Stimulated activated CD8-positive, alpha-beta memory T cell treated with anti-CD3 and anti-CD28 coated beads, Interleukin-7, amount 100 ng/mL, for 1 hour (primary cell): ENCODE data around the gene APLF.
A peak's percentile ranks its signal among the peaks of the same experiment; 100 is the strongest.
"Not testable (repeated sequence)": the region's sequence is repeated elsewhere in the genome, so short reads cannot be mapped to it uniquely, and the experiment has no call there.

Experiments used
- DNase-seq, 2 donors: peaks; one replicate each; pipeline ENCODE4 v3.0.0-alpha.2; 2020; ENCODE audit warnings: low read depth in 2 of 2

The APLF gene

DNA sequence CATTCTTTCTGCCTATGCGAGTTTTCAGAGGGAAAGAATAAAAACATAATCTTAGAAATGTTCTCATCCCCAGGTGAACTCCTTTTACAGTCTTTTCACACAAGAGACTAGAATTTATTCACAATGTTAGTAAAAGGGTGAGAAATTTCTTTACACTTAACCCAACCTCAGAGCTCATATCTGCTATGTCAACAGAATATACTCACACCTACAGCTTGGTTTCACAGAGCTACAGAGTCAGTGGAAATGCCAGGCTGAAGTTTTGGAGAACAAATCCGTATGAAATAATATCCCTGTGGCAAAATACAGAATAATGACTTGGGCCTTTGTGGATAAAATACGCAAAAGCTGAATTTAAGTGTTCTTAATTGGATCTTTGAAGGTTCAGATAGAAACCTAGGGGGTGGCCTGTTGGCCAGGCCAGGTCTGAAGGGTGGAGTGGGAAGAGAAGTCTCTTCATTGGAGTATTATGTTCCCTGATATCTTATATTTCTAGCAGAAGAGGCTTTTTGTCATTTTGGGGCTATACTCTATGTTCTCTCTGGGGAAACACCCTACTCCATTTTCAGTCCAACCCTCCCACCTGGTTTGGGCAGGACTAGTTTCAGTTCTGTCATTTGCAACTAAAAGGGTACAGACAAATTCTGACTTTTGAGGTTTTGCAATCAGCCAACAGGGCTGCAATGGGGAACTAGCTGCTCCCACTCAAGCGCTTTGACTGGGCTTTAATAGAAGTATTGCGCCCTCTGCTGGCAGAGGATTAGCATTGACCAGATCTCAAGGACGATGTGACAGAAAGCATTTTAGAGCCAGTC lies 26.0 kb upstream of the APLF start:
- peak; percentile 69 to 70 for DNase-seq

DNA sequence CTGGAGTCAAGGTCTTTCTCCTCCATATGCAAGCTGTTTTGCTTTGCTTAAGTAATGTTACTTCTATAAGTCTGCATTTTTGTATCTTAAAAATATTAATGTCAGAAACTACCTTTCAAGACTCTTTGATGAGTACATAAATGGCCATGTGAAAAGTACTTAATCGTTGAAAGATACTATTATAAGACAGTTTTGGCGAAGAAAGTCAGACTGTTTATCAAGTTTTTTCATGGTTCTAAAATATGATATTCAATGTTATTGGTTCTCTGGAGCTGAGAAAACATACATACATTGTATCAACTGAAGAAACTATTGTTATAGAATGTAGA lies 25.4 kb upstream of the APLF start:
- DNase-seq, result no peak

DNA sequence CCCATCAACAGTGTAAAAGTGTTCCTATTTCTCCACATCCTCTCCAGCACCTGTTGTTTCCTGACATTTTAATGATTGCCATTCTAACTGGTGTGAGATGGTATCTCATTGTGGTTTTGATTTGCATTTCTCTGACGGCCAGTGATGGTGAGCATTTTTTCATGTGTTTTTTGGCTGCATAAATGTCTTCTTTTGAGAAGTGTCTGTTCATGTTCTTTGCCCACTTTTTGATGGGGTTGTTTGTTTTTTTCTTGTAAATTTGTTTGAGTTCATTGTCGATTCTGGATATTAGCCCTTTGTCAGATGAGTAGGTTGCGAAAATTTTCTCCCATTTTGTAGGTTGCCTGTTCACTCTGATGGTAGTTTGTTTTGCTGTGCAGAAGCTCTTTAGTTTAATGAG lies 21.0 kb upstream of the APLF start:
- DNase-seq, result not testable (repeated sequence)

DNA sequence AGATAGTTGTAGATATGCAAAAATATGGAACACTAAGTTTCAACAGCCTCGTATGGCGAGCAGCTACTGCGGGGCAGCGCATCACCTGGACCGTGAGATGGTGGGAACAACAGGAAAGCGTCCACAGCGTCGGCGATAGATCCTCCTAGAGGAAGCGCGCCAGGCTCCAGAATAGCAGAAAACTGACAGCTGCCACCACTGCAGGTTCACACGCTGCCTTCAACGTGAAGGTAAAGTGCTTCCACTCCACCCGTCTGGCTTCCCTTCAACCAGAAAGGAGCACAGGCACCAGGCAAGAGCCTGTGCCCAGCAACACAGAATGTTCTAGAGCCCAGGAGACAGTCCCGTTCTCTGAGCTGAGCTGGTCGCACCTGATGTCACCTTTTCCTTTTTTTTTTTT lies 20.3 kb upstream of the APLF start:
- DNase-seq, result no peak

DNA sequence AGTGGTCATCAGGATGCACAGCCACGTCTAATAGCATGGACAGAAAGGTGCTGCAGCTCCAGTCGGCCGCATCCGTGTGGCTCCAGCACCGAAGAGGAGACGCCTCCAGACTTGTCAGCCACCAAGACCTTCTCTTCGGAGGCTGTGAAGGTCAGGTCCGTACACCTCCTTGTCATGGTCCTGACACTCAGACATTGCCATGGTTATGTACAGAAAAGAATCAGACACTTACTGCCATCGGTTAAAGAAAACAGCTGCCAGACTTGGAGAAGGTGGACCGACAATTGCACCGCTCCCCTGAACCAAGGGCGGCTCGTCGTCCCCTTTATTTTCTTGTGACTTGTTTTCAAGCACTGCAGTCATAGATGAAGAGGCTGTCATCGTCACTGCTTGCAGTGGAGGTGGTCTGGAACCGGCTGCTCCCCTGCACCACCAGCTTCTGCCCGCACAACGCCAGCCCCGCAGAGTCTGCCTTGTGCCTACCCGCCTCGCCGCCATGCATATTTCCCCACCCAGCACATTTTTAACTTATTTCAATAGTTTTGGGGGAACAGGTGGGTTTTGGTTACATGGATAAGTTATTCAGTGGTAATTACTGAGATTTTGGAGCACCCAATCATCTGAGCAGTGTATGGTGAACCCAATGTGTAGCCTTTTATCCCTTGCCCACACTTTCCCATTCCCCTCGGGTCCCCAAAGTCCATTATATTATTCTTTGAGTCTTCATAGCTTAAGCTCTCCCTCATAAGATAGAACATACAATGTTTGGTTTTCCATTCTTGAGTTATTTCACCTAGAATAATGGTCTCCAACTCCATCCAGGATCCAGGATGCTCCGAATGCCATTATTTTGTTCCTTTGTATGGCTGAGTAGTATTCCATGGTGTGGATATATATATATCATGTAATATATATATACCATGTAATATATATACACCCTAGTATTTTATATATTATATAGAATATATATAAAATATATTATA lies 18.4 kb upstream of the APLF start:
- DNase-seq, result no peak

DNA sequence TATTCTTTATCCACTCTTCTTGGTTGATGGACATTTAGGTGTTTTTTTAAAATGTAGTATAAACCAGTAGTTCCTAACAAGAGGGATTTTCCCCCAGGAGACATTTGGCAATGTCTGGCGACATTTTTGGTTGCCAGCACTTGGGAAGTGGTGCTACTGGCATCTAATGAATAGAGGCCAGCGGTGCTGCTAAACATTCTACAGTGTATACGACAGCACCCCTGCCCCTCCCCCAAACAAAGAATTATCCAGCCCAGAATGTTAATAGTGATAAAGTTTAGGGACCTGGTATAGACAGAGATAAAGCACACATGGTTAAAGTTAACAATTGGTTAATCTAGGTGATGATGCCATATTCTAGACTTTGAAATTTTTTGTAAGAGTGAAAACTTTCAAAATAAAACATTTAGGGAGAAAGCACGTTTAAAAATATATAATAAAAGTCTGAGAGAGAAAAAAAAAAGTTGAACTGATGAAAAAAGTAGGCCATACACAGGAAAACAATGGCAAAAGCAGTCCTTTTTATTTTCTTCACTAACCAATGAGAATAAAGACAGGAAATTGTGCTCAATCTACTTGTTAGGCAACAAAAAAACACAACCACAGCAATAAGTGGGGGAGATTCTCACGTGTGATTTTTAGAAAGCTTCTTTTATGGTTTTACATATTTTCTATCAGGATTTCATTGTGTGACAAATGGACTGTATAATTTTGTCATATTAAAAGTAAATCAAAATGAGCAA lies 15.1 kb upstream of the APLF start:
- DNase-seq, result no peak

DNA sequence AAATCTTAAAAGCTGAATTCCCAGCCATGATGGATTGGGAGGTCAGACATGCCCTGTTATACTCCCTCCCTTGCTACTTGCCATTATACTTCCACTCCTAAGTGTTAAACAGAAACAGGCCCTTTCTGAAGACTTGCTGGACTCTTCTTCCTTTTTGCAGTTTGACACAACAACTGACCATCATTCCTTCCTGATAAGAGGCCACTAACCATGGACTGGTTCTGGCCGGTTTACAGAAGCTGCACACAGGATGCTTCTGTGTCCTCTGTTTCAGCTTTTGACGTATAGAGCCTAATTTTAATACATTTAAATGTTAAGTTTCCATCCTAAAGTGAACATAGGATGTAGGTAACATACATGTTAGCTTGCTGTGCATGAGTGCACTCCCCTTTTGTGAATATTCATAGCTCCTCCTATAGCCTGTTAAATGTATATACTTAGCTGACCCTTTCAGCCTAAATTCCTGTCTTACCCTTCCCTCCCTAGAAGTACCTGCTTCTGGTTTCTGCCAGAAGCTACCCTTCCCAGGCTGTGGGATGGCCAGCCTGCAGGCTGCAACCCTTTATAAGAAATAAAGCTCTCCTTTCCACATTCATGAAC lies 13.5 kb upstream of the APLF start:
- no peak for DNase-seq

DNA sequence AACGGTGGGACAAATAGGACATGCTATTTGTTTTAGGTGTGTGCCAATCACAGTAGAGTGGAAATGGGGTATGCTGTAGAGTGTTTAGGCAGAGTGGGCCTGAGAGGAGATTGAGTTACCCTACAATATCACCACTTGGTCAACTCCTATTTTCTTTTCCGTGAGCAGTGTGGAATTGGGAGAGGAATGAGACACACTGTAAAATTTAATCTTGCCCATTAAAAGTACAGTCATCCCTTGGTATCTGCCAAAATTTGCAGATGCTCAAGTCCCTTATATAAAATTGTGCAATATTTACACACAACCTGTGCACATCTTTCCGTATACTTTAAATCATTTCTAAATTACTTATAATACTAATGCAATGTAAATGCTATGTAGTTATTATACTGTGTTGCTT lies 12.7 kb upstream of the APLF start:
- DNase-seq, result no peak

DNA sequence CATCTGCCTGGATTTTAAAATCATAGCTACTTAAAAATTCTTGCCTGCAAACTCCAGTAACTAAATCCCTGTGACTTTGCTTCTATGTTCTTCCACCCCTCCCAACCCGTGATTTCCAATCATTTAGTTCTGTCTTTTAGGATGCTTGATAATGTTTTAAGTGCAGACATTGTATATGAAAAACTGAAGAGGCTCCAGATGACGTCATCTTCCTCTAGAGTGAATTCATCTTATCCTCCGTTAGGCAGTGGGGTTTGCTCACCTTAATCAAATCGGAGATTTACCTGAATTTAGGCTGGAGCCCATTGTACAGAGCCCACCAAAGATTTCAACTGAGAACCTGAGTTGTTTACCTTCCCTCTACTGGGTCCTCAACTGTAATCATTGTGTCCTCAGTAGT lies 11.2 kb upstream of the APLF start:
- DNase-seq, result no peak

DNA sequence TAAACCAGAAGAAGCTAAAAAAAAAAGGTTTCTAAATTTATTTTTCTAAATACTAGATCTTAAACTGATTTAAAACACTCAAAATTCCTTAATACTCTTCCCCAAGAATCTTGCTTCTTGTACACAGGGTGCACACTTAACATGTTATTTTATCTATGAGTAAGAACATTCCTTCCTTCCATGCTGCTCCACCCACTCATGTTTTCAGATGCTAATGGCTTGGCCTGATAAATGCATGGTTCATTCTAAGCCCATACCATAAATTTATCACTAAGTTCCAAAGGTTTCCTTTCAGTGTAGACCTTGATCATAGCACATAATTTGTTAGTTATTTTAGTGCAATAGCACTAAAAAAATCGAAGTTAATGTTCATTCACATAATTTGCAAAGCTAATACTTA lies 8.4 kb upstream of the APLF start:
- no peak for DNase-seq

DNA sequence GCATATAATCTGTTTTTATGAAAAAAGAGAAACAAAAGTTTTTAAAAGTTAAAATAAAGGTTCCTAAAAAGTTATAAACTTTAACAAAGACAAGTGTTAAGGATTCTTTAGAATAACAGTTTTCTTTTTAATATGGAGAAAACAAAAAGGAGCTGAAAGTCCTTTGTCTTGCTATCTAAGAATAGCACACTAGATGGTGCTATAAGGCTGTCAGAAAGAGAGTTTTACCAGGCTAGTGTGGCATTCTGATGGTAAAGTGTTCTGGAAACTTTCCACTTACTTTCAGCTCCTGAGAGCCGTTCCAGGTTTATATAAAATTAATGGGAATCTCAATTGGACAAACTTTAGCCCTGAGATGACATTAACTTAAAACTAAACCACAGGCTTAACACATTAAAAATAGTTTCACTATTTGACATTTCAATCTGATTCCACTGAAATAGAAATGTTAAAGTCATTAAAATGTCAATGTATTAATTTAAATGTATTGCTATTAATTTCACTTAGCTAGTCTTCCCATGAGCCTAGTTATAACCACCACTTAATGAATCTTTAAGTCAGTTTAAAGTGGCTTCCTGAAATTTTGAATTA lies 4.0 kb upstream of the APLF start:
- no peak for DNase-seq

DNA sequence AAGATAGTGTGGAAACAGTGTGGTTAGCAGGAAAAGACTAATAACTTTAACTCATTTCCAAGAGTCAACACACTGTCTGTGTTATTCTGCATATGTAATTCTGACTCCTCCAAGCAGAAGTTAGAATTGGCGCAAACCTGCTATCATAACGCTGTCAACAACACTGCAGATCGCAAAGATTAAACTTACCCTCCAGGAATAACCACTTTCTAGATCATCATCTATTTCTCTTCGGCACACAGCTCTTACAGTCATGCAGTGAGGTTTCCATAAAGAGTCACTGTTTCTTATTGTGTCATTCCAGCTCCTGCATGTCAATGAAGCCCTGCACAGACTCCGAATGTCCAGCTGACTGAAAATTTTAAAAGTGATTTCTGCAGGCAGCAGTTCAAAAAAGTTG lies 2.7 kb upstream of the APLF start:
- no peak for DNase-seq

DNA sequence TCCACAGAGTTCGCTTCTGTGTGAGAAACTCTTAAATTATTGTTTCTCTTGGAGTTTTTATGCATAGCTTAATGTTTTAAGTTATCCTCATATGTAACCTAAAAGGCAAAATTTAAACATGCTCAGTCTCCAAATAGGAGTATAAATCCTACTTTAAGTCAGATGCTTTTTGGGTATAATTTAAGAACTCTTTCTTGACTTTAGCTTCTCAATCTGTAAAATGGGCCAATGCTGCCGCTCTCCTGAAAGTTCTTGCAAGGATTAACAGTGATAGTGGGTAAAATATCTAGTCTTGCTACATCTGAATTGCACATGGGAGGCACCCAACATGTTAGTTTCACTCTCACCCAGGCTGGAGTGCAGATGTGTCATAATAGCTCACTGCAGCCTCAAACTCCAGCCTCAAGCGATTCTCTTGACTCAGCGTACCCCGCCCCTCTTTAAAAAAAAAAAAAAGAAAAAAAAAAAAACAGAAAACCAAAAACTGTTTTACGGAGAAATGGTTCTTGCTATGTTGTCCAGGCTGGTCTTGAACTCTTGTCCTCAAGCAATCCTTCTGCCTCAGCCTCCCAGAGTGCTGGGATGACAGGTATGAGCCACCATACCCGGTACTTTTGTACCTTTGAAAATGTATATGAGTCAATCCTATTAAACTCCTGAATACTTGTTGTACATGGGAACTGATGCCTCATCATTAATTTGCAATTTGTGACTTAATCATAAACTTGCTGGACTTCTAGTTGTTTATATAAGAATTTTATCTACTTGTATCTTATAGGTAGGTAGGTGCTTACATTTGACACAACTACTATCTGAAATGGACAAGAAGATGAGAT lies 2.1 kb upstream of the APLF start:
- no peak for DNase-seq

DNA sequence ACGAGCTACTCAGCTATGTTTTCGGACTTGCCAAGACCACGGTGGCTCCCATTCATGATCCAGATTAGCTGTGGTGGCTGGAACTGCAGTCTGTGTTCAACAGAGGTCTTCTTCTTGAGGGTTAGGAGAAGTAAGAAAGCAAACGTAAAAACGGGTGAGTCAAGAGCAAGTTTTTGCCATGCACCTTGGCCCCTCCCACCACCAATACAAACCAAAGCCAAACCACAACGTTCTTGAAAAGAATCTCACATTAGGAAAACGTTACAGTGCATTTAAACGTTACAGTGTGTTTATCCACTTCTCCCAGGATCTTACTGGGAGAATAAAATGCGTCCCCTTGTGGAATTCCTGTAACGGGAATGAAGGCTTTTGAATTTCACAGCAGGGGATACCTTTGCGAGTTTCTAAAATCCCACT lies 1.0 kb upstream of the APLF start:
- DNase-seq, result no peak

DNA sequence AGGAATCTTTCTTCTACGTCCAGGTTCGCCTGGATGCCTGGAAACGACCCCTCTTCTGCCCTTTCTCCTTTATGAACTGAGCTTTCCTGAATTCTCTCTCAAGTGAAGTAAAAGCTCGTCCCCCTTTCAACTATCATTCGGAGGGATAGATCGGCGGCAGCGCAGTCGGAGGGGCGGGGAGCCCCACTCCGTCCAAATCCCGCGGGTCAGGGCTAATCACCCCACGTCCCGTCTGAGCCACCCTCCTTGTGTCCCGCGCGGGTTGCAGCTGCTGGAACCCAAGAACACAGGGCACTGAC lies 658 bp upstream of the APLF start:
- DNase-seq, result peak in 1 of 2 donors; percentile 16

DNA sequence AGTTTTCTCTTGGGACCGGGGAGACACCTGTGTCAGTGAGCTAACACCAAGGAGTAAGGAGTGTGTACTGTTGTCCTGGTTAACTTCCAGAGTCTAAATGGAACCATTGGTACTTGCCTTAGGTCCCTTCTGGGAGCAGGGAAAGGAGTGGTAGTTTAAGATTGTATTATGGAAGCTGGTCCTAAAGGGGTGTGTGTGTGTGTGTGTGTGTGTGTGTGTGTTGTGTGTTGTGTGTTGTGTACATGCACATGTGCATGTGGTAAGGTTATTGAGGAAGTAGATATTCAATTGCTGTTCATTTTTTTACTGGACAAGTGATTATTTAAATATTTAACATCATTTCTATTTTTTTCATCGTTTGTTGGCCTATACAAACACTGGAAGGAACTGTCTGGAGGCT lies 1.4 kb downstream of the APLF start:
- no peak for DNase-seq

DNA sequence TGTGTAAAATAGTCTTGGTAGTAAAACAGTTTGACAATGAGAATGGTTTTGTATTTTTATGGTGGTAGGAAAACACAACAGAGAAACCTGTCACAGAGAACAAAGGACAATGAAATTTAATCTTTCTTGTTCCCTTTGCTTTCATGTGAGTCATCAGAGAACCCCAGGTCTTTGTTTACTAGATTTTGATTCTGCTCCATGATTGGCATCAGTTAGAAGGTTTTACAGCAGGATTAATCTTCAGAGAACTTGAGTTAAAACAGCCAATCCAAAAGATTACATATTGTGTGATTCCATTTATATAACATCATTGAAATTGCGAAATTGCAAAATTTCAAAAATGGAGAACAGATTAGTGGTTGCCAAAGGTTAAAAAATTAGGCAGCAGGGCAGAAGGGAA lies 2.5 kb downstream of the APLF start:
- no peak for DNase-seq

DNA sequence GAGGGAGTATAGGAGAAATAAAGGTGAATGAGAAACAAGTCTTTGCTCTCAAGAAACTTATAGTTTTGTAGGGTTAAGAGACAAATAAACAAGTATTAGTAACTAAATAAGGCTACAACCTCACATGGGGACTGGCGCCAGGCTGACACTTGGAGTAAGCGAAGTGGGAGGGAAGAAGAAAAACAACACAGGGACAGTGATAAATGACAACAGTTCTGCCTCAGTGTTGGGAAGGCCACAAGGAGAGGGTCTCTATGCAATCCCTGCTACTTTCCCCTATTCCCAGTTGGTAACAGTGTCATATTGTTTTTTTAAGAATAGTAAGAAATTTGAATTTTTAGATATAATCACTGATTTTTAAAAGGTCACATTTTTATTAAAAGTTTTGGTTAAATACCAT lies 4.0 kb downstream of the APLF start:
- DNase-seq, result no peak

DNA sequence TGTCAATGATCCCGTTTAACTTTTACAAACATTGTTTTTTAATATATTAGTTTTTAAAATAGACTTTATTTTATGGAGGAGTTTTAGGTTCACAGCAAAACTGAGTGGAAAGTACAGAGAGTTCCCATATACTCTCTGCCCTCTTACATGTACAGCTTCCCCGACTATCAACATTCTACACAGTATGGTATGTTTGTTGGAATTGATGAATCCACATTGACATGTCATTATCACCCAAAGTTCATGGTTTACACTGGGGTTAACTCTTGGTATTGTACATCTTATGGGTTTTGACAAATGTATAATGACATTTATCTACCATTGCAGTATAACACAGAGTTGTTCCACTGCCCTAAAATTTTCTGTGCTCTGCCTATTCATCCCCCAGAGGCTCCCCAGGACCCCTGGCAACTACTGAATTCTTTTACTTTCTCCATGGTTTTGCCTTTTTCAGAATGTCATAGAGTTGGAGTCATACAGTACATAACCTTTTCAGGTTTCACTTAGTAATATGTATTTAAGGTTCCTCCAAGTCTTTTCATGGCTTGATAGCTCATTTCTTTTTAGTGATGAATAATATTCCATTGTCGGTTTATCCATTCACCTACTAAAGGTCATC lies 5.5 kb downstream of the APLF start:
- DNase-seq, result no peak

DNA sequence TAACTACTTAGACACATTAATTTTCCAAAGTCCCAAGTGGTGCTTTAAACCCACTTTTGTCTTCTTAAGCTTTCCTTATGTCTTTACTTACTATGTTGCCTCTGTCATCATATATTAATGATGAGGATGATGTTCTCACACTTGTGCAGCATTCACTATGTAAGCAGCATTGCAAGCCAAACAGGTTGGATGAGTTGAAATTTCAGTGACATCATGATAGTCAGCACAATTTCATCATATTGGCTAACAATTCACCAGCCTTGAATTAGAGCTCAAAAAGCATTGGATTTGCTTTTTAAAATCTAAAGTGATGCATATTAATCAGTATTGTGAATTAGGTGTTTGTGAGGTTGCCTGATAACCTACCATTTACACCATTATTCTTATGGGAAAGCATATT lies 7.7 kb downstream of the APLF start:
- DNase-seq, result no peak
